HL-60/S4 (cell line): ENCODE results near the gene QRICH2.

Experiments
- in situ Hi-C: fragments of 300-500 bp; cut with MboI; formaldehyde crosslinking; loops from 2 replicates; pipeline ENCODE4 v1.14.3; 2022; ENCODE audit warnings: low sequenced_read_pairs

The QRICH2 gene

GRCh38 chr17:76333673-76334505 is 25.8 kb upstream of the QRICH2 start:
- in situ Hi-C loops: no loop called here

- in situ Hi-C loops: no loop called here
Measured at GRCh38 chr17:76331083-76331482, 23.0 kb upstream of the QRICH2 start.

- in situ Hi-C loops: no loop called here
Measured at GRCh38 chr17:76329664-76330063, 21.6 kb upstream of the QRICH2 start.

GRCh38 chr17:76327696-76328095 is 19.6 kb upstream of the QRICH2 start:
- in situ Hi-C loops: no loop called here

- in situ Hi-C loops: no loop called here
Measured at GRCh38 chr17:76326306-76326705, 18.2 kb upstream of the QRICH2 start.

- in situ Hi-C loops: no loop called here
Measured at GRCh38 chr17:76318586-76318985, 10.5 kb upstream of the QRICH2 start.

- in situ Hi-C loops: no loop called here
Measured at GRCh38 chr17:76317535-76317934, 9.5 kb upstream of the QRICH2 start.

GRCh38 chr17:76314392-76315227 is 6.5 kb upstream of the QRICH2 start:
- in situ Hi-C loops: no loop called here

- in situ Hi-C loops: no loop called here
Measured at GRCh38 chr17:76312735-76313134, 4.7 kb upstream of the QRICH2 start.

- in situ Hi-C loops: loop anchor here (10.0 kb wide), 1 partner anchor 195 kb away; the partner anchor contains the start of gene RHBDF2
Measured at GRCh38 chr17:76309461-76309860, 1.4 kb upstream of the QRICH2 start.

GRCh38 chr17:76307299-76307965 is 644 bp downstream of the QRICH2 start:
- in situ Hi-C loops: loop anchor here (10.0 kb wide), 1 partner anchor 197 kb away; the partner anchor contains the start of gene RHBDF2

GRCh38 chr17:76305135-76305454 is 3.0 kb downstream of the QRICH2 start:
- in situ Hi-C loops: loop anchor here (10.0 kb wide), 1 partner anchor 200 kb away; the partner anchor contains the start of gene RHBDF2

- in situ Hi-C loops: loop anchor here (5.0 to 10.0 kb wide), 2 partner anchors 93 to 200 kb away; partner anchors contain the start of gene RHBDF2
Measured at GRCh38 chr17:76304226-76305134, 3.6 kb downstream of the QRICH2 start.

- in situ Hi-C loops: loop anchor here (10.0 to 25.0 kb wide), 2 partner anchors 283 to 385 kb away; partner anchors contain the start of gene MRPL38
Measured at GRCh38 chr17:76297436-76297835, 10.6 kb downstream of the QRICH2 start.

GRCh38 chr17:76296889-76297288 is 11.2 kb downstream of the QRICH2 start:
- in situ Hi-C loops: loop anchor here (10.0 to 25.0 kb wide), 2 partner anchors 282 to 385 kb away; partner anchors contain the start of gene MRPL38

GRCh38 chr17:76296186-76296585 is 11.9 kb downstream of the QRICH2 start:
- in situ Hi-C loops: loop anchor here (10.0 to 25.0 kb wide), 2 partner anchors 281 to 384 kb away; partner anchors contain the start of gene MRPL38

- in situ Hi-C loops: loop anchor here (5.0 to 25.0 kb wide), 3 partner anchors 166 to 381 kb away; partner anchors contain the start of gene MRPL38
Measured at GRCh38 chr17:76293106-76293505, 15.0 kb downstream of the QRICH2 start.

GRCh38 chr17:76292567-76292966 is 15.5 kb downstream of the QRICH2 start:
- in situ Hi-C loops: loop anchor here (5.0 to 25.0 kb wide), 3 partner anchors 165 to 380 kb away; partner anchors contain the start of gene MRPL38

- in situ Hi-C loops: loop anchor here (25.0 kb wide), 1 partner anchor 369 kb away; the partner anchor contains the start of gene MRPL38
Measured at GRCh38 chr17:76281573-76282371, 26.3 kb downstream of the QRICH2 start.
